Transverse colon (tissue), 4 donors: ENCODE results near the gene DENND1A.

Experiments
- EP300 ChIP-seq: sonication (generic); formaldehyde crosslinking; IDR thresholded peaks from one replicate; pipeline ENCODE4 v1.6.1; 2017; ENCODE audit warnings: antibody characterized with exemption, low read depth
- POLR2A ChIP-seq: fragments of 450-650 bp; IDR thresholded peaks from one replicate; pipeline ENCODE4 v1.6.1; 2016; ENCODE audit warnings: antibody characterized with exemption, mild to moderate bottlenecking, moderate library complexity
- POLR2AphosphoS5 ChIP-seq, 3 donors: sonication (generic); formaldehyde crosslinking; IDR thresholded peaks; one replicate each; pipeline ENCODE4 v1.6.1; 2016; ENCODE audit warnings: antibody characterized with exemption in 3 of 3
- TF ChIP-seq, protein P1 (sequence below), 5 experiments: fragments of 200-600 bp in 3 of 5; fragments of 450-650 bp in 2 of 5; sonication (generic) in 3 of 5; IDR thresholded peaks; 1 replicate in 2 of 5; 2 replicates in 3 of 5; pipeline ENCODE4 v1.5.1; 2016 to 2017; ENCODE audit warnings: antibody characterized with exemption in 5 of 5, inconsistent platforms in 3 of 5, mild to moderate bottlenecking in 2 of 5, moderate library complexity in 1 of 5

DNA sequence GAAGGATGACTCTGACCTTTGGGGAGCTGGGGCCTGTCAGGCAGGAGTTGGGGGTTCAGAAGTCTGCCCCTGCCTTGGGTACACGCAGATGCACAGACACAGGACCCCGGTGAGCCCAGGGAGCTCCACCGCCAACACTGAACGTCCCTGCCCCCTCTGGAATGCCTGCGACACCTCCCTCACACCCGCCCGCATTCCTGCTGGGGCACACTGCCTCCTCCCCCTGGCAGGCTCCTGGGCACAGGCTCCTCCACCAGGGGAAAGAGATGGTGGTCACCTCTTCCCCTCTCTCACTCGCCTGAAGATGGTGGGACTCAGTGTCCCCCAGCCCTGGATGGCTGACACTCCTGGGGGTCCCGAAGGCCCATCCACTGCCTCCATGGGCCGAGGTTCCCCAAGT, 561.9 kb downstream of the DENND1A start:
- no peak for TF ChIP-seq POLR2A
- TF ChIP-seq, protein P1, sequence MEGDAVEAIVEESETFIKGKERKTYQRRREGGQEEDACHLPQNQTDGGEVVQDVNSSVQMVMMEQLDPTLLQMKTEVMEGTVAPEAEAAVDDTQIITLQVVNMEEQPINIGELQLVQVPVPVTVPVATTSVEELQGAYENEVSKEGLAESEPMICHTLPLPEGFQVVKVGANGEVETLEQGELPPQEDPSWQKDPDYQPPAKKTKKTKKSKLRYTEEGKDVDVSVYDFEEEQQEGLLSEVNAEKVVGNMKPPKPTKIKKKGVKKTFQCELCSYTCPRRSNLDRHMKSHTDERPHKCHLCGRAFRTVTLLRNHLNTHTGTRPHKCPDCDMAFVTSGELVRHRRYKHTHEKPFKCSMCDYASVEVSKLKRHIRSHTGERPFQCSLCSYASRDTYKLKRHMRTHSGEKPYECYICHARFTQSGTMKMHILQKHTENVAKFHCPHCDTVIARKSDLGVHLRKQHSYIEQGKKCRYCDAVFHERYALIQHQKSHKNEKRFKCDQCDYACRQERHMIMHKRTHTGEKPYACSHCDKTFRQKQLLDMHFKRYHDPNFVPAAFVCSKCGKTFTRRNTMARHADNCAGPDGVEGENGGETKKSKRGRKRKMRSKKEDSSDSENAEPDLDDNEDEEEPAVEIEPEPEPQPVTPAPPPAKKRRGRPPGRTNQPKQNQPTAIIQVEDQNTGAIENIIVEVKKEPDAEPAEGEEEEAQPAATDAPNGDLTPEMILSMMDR (IDR thresholded peaks at IDR 0.05), result no peak
- no peak for TF ChIP-seq POLR2AphosphoS5 (IDR thresholded peaks at IDR 0.05)
- no peak for TF ChIP-seq EP300
